Measurements from ENCODE around the gene SPIB.

DNA sequence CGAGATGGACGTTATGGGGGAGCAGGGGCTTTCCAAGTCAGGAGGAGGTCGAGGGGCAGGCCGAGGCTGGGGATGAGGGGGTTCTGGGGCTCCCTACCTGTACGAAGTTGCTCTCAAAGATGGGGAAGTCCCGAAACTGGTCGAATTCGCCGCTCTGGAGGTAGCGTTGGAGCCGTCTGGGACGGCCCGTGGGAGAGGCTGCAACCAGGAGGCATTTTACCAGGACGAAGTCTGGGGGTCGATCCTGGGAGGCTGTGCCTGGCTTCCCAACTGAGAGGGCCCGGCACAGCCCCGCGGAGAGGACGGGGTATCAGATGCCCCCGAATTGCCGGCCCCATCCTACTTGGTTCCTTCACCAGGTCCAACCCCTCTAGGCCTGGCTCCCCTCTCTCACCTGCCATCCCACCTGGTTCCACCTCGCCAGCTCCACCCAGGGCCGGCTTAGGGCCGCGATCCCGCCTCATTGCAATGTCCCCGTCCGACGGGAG lies 57.0 kb downstream of the SPIB start:
- TF ChIP-seq, protein P1, sequence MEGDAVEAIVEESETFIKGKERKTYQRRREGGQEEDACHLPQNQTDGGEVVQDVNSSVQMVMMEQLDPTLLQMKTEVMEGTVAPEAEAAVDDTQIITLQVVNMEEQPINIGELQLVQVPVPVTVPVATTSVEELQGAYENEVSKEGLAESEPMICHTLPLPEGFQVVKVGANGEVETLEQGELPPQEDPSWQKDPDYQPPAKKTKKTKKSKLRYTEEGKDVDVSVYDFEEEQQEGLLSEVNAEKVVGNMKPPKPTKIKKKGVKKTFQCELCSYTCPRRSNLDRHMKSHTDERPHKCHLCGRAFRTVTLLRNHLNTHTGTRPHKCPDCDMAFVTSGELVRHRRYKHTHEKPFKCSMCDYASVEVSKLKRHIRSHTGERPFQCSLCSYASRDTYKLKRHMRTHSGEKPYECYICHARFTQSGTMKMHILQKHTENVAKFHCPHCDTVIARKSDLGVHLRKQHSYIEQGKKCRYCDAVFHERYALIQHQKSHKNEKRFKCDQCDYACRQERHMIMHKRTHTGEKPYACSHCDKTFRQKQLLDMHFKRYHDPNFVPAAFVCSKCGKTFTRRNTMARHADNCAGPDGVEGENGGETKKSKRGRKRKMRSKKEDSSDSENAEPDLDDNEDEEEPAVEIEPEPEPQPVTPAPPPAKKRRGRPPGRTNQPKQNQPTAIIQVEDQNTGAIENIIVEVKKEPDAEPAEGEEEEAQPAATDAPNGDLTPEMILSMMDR (IDR thresholded peaks at IDR 0.05) = no peak
- TF ChIP-seq EP300 (IDR thresholded peaks at IDR 0.05) = no peak
